ENCODE results near the gene SYNGR2.

- TF ChIP-seq CTCF (conservative IDR thresholded peaks at IDR 0.05) (no peak), ZFX (IDR thresholded peaks at IDR 0.05) (no peak)
Observed at GRCh38 chr17:78140169-78141051, 28.0 kb upstream of the SYNGR2 start.

All from C4-2B (cell line).